Motor neuron (in vitro differentiated cells): ENCODE data around the gene PCSK2. TPM values are rescaled to one million over a fixed set of nuclear protein-coding genes. Genes with fewer than 3 reads are reported as not detected.

Source experiments
- ATAC-seq, 8 experiments: fragments of 200-7000 bp; cut with Tn5 transposase; replicated peaks in 6 of 8; 2 replicates each; pipeline ENCODE4 v1.8.0; 2021; ENCODE audit warnings: mild to moderate bottlenecking in 8 of 8, moderate library complexity in 8 of 8
- H3K27ac ChIP-seq, 2 donors: fragments of 250-450 bp; sonication (Bioruptor Pico); 2 replicates each; pipeline ENCODE4 v1.9.0; 2021; ENCODE audit warnings: antibody characterized with exemption in 2 of 2, mild to moderate bottlenecking in 2 of 2, moderate library complexity in 1 of 2
- H3K4me1 ChIP-seq, 2 donors: fragments of 250-450 bp; sonication (Bioruptor Pico); replicated peaks in 1 of 2; 2 replicates each; pipeline ENCODE4 v1.6.1; 2021; ENCODE audit warnings: antibody characterized with exemption in 2 of 2, mild to moderate bottlenecking in 2 of 2, moderate library complexity in 1 of 2
- H3K4me3 ChIP-seq, 5 donors: fragments of 250-450 bp; sonication (Bioruptor Pico); 2 replicates each; pipeline ENCODE4 v1.9.0; 2021; ENCODE audit warnings: antibody characterized with exemption in 5 of 5, mild to moderate bottlenecking in 5 of 5, moderate library complexity in 4 of 5
- WGBS, 10 experiments: fragments of 450-650 bp; shearing (Covaris generic); methylation state at CpG; one replicate each; pipeline ENCODE4 v1.0.0; 2022; 5-methylcytosine and 5-hydroxymethylcytosine counted together
- in situ Hi-C, 9 experiments: fragments of 400-800 bp; cut with MboI; loops; one replicate each; pipeline ENCODE4 v1.15.0; 2021; ENCODE audit warnings: low sequenced_read_pairs in 9 of 9, low pct_unique_long_range_greater_than_20kb in 2 of 9; ENCODE audit not compliant: unreplicated experiment in 9 of 9
- total RNA-seq, 8 experiments: library from RNA; unstranded; fragments of 300-600 nt; gene quantifications; 2 replicates each; pipeline versions ENCODE4 v1.2.3 to v1.2.4, GENCODE V29; 2022

The PCSK2 gene
- total RNA-seq, 8 experiments from 2014 or later = 0.21 to 27.0 (median 7.1) TPM; not detected in 1

DNA sequence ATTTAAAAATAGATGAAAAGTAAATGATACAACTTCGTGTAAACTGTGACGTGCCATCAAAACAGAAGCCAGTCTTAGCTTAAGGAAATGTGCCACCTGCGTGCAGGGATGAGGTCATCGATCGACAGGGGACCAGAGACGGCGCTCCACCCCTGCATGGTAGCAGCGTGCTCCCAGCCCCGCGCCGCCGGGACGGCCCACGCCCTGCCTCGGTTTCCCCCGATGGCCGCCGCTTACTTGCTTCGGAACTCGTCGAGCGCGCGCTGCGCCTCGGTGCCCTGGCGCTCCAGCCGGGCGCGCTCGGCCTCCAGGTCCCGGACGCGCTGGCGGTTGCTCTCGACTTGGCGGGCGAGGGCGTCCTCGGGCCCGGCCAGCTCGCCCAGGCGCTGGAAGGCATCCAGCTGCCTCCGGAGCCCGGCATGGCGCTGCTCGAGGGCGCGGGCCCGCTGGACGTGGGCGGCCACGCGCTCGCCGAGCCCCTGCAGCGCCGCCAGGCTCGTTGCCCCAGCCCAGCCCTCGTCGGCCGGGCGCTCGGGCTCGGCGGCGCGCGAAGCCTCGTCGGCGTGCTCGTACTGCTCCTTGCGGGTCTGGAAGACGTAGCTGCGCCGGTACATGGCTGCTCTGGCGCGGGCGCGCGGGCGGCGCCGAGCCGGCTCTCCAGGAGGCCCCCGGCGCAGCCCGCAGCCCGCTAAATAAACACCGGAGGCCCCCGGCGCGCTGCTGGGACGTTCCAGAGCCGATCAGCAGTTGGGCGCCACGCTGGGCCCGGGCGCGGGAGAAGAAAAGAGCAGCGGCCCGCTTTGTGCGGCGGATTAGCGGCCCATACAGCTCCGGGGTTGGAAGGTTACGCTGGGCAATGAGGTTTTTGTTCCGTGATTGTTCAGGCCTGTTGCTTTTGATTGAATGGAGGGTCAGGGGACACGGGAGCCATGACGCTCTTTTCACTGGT lies 304.1 kb downstream of the PCSK2 start, which contains the start of gene BFSP1:
Gene BFSP1 (minus strand): TSS at position 664 of the 949 bp plus-strand sequence. CDS start 50 bp downstream, at position 614.
- ATAC-seq = peak; percentile 69 to 87 (median 80)
- in situ Hi-C loops = loop anchor here in 2 of 9 experiments (10.0 to 25.0 kb wide), 2 partner anchors 74 to 356 kb away; no protein-coding TSS in a partner anchor
- H3K4me3 ChIP-seq = peak within 1 kb of the TSS; percentile 33 to 50 (median 38)
- 0 to 10% (median 1%) methylated on average over 1 to 23 of the region's 111 CpGs for WGBS, 10 experiments
- H3K27ac ChIP-seq = peak within 1 kb of the TSS in 1 of 2 donors; percentile 70
- peaks cover 5 to 11% of the 10 kb centered on the region in 2 donors for H3K4me1 ChIP-seq

DNA sequence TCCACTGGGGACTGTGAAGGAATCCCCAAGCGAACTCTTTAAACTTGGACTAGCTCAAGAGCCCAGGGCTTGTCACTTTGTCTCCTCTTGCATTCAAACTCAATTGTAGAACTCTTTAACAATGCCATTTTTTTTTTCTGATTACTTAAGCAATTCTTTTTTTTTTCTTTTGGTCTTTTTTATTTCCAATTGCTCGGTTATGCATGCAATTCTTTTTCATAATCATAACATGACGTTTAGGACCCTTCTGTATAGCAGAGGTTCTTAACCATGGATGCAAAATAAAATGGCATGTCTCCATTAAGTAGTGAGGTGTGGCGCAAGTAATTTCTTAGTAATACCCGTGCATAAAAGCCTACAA lies 304.8 kb downstream of the PCSK2 start:
- in situ Hi-C loops = loop anchor here in 2 of 9 experiments (10.0 to 25.0 kb wide), 2 partner anchors 73 to 356 kb away; no protein-coding TSS in a partner anchor
- no peak for ATAC-seq
- peak overlapping the region; percentile 33 to 50 (median 38) for H3K4me3 ChIP-seq
- WGBS, 10 experiments = 26 to 66% (median 40%) methylated on average over 3 to 5 of the region's 5 CpGs
- H3K4me1 ChIP-seq = peaks cover 5 to 11% of the 10 kb centered on the region in 2 donors
- H3K27ac ChIP-seq = no peak overlapping the region

DNA sequence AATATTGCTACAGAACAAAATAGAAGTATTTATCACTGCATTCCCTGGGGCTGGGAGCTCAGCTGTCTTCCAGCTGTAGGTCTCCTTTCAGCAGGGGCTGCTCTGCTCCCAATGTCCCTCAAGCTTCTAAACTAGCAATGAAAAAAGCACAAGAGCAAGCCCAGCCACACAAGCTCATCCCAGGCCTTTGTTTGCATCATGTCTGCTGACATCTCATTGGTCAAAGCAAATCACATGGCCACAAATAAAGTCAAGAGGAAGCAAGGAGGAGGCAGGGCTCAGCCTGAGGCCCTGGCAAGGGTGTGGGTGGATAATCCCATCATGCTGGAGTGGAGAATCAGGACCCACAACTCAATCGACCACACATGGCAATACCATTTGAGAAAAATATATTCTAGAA lies 306.6 kb downstream of the PCSK2 start:
- peak in 6 of 8 experiments; percentile 4 to 80 (median 62) for ATAC-seq
- WGBS, 10 experiments = 22 to 50% (median 25%) methylated on average over 1 of the region's 1 CpG; no CpG with 5 or more reads in 7 of the 10 experiments
- no peak overlapping the region for H3K4me3 ChIP-seq
- in situ Hi-C loops = loop anchor here in 2 of 9 experiments (10.0 to 25.0 kb wide), 2 partner anchors 71 to 354 kb away; no protein-coding TSS in a partner anchor
- H3K27ac ChIP-seq = peak overlapping the region in 1 of 2 donors; percentile 42
- peaks cover 6 to 11% of the 10 kb centered on the region in 2 donors for H3K4me1 ChIP-seq

DNA sequence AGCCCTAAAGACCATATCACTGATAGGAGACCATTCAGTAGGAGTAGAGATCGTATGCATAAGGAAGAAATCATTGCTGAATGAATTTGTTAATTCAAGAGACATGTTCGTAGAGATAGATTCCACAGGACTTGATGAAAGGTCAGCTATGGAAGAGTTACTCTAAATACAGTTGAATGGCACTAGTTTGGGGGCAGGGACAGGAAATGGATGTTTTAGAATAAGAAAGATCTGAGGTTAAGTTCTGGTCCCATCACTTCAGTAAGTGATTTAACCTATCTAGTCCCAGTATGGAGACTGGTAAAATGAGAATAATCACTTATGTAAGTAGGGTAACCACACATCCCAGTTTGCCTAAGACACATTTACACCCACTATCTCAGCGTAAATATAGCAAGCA lies 307.2 kb downstream of the PCSK2 start:
- 66 to 100% (median 86%) methylated on average over 1 to 3 of the region's 3 CpGs; no CpG with 5 or more reads in 1 of the 10 experiments for WGBS, 10 experiments
- Histone ChIP-seq H3K4me1 (peaks cover 10 to 11% of the 10 kb centered on the region in 2 donors), H3K4me3 (no peak overlapping the region), H3K27ac (no peak overlapping the region)
- in situ Hi-C loops = loop anchor here in 2 of 9 experiments (10.0 to 25.0 kb wide), 2 partner anchors 71 to 353 kb away; no protein-coding TSS in a partner anchor
- ATAC-seq = no peak
